ENCODE results near the gene PDHA1.
A peak's percentile ranks its signal among the peaks of the same experiment; 100 is the strongest.

Gene PDHA1

DNA sequence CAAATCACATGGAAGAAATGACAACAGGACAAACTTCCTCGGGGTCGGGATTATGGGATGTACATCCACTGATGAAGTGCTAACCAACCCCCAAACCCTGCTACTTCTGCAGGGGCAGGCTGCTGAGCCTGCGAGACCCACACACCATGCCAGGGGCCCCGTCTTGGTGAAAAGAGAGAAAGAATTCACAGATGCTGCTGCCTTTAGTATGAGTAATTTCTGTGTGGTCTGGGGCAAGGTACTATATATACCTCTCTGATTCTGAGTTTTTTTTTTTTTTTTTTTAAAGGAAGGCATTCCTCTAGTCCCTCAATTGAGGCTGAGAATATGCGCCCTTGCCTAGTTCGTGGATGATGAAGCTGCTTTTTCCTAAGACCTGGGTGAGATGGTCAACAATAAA lies 24.8 kb downstream of the PDHA1 start:
- Histone ChIP-seq H4K20me1 (ENCODE audit: insufficient read depth, low read length) (no peaks in the 10 kb centered on the region), H2AFZ (ENCODE audit: low read length) (no peak overlapping the region), H3K4me3 (ENCODE audit: low read depth, low read length, poor library complexity, severe bottlenecking) (no peak overlapping the region), H3F3A (ENCODE audit: insufficient read depth, low read length) (no peaks in the 10 kb centered on the region), H3K79me2 (ENCODE audit: insufficient read depth, low read length) (no peaks in the 10 kb centered on the region), H3K9me2 (ENCODE audit: low read depth, low read length) (no peaks in the 10 kb centered on the region), H3K27me3 (ENCODE audit: insufficient read depth, low read length) (no peaks in the 10 kb centered on the region), H3K4me1 (ENCODE audit: insufficient read depth, low read length, severe bottlenecking) (no peaks in the 10 kb centered on the region), H3K9me3 (ENCODE audit: low read length) (no peaks in the 10 kb centered on the region), H3K9ac (ENCODE audit: low read length) (no peak overlapping the region), H3K36me3 (ENCODE audit: insufficient read depth, low read length) (peaks cover 5% of the 10 kb centered on the region), H3K27ac (ENCODE audit: low read depth, low read length, poor library complexity, severe bottlenecking) (no peak overlapping the region), H3K4me2 (ENCODE audit: low read length) (no peak overlapping the region)
- TF ChIP-seq, protein P1, sequence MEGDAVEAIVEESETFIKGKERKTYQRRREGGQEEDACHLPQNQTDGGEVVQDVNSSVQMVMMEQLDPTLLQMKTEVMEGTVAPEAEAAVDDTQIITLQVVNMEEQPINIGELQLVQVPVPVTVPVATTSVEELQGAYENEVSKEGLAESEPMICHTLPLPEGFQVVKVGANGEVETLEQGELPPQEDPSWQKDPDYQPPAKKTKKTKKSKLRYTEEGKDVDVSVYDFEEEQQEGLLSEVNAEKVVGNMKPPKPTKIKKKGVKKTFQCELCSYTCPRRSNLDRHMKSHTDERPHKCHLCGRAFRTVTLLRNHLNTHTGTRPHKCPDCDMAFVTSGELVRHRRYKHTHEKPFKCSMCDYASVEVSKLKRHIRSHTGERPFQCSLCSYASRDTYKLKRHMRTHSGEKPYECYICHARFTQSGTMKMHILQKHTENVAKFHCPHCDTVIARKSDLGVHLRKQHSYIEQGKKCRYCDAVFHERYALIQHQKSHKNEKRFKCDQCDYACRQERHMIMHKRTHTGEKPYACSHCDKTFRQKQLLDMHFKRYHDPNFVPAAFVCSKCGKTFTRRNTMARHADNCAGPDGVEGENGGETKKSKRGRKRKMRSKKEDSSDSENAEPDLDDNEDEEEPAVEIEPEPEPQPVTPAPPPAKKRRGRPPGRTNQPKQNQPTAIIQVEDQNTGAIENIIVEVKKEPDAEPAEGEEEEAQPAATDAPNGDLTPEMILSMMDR (IDR thresholded peaks at IDR 0.05; ENCODE audit: low read length): no peak
- TF ChIP-seq EZH2 (IDR thresholded peaks at IDR 0.05; ENCODE audit: borderline replicate concordance, low read length): no peak

DNA sequence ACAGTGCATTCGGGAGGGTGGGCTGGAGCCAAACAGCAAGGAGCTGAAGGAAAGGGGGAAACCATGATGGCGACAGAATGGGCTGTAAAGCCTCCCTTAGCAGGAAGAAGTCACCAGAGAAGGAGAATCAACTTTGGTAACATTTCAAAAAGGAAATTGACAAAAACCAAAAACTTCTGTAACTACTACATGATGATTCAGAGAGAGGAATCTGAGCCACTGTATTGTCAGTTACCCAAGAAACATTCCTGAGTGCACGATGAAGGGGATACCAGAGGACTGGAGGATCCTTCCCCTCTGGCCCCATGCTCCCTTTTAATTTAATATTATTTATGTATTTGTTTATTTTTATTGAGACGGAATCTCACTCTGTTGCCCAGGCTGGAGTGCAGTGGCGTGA lies 26.3 kb downstream of the PDHA1 start:
- Histone ChIP-seq H3K9me3 (ENCODE audit: low read length) (no peaks in the 10 kb centered on the region), H3K9me2 (ENCODE audit: low read depth, low read length) (no peaks in the 10 kb centered on the region), H3K27me3 (ENCODE audit: insufficient read depth, low read length) (no peaks in the 10 kb centered on the region), H3K27ac (ENCODE audit: low read depth, low read length, poor library complexity, severe bottlenecking) (no peak overlapping the region), H4K20me1 (ENCODE audit: insufficient read depth, low read length) (no peaks in the 10 kb centered on the region), H3K4me1 (ENCODE audit: insufficient read depth, low read length, severe bottlenecking) (no peaks in the 10 kb centered on the region), H3K4me2 (ENCODE audit: low read length) (no peak overlapping the region), H3K9ac (ENCODE audit: low read length) (no peak overlapping the region), H3K79me2 (ENCODE audit: insufficient read depth, low read length) (no peaks in the 10 kb centered on the region), H3K4me3 (ENCODE audit: low read depth, low read length, poor library complexity, severe bottlenecking) (no peak overlapping the region), H2AFZ (ENCODE audit: low read length) (no peak overlapping the region), H3K36me3 (ENCODE audit: insufficient read depth, low read length) (no peaks in the 10 kb centered on the region; the same call in 1 of the 2 replicates), H3F3A (ENCODE audit: insufficient read depth, low read length) (no peaks in the 10 kb centered on the region)
- TF ChIP-seq, protein P1 (IDR thresholded peaks at IDR 0.05; ENCODE audit: low read length): no peak
- TF ChIP-seq EZH2 (IDR thresholded peaks at IDR 0.05; ENCODE audit: borderline replicate concordance, low read length): no peak

DNA sequence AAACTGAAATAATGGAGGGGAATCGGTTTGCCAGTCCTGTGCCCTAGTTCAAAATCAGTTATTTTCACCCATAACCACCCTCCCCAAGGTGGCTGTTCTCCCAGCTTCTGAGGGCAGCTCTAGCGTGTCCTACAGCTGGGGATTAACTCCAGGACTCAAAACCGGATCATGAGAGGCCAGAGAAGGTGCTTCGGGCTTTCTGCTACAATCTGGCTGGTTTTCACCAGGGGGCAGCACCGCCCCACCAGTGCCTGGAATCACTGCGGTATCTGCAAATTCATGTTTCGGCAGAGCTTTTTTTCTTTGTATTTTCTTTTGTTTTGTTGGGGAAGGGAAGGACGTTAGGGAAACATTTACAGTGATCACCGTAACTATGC lies 28.4 kb downstream of the PDHA1 start:
- no peak overlapping the region; the same call in 1 of the 2 replicates for H3K4me2 ChIP-seq (ENCODE audit: low read length)
- no peaks in the 10 kb centered on the region for H3K79me2 ChIP-seq (ENCODE audit: insufficient read depth, low read length)
- no peaks in the 10 kb centered on the region for H3K4me1 ChIP-seq (ENCODE audit: insufficient read depth, low read length, severe bottlenecking)
- no peak overlapping the region for H3K9ac ChIP-seq (ENCODE audit: low read length)
- H3K4me3 ChIP-seq (ENCODE audit: low read depth, low read length, poor library complexity, severe bottlenecking): no peak overlapping the region
- no peaks in the 10 kb centered on the region for H3F3A ChIP-seq (ENCODE audit: insufficient read depth, low read length)
- H3K36me3 ChIP-seq (ENCODE audit: insufficient read depth, low read length): no peaks in the 10 kb centered on the region
- no peaks in the 10 kb centered on the region for H3K9me3 ChIP-seq (ENCODE audit: low read length)
- H3K9me2 ChIP-seq (ENCODE audit: low read depth, low read length): no peaks in the 10 kb centered on the region
- H3K27ac ChIP-seq (ENCODE audit: low read depth, low read length, poor library complexity, severe bottlenecking): no peak overlapping the region
- no peaks in the 10 kb centered on the region for H3K27me3 ChIP-seq (ENCODE audit: insufficient read depth, low read length)
- TF ChIP-seq EZH2 (IDR thresholded peaks at IDR 0.05; ENCODE audit: borderline replicate concordance, low read length): no peak
- TF ChIP-seq, protein P1 (IDR thresholded peaks at IDR 0.05; ENCODE audit: low read length): peak; percentile 64
- H4K20me1 ChIP-seq (ENCODE audit: insufficient read depth, low read length): no peaks in the 10 kb centered on the region
- no peak overlapping the region for H2AFZ ChIP-seq (ENCODE audit: low read length)

All from OCI-LY1 (cell line).